H4 (cell line): ENCODE measurements around the gene CSRP1. TPM values are rescaled to one million over a fixed set of nuclear protein-coding genes. Genes with fewer than 3 reads are reported as not detected.

ENCODE experiments used
- DNase-seq: peaks from one replicate; pipeline ENCODE4 v3.0.0-alpha.2; 2015; ENCODE audit warnings: low spot score
- total RNA-seq: library from RNA; depleted of rRNA; stranded (reverse); fragments of >200 nt; shearing (Covaris generic); gene quantifications from 2 replicates; pipeline ENCODE4 v1.2.3, GENCODE V29; 2014; rRNA removed

Gene CSRP1
- total RNA-seq, 1 experiment from 2014 or later, result 402 TPM

GRCh38 chr1:201456499-201457309 lies 50.2 kb downstream of the CSRP1 start:
- peak; percentile 84 for DNase-seq

GRCh38 chr1:201455098-201455497 lies 51.8 kb downstream of the CSRP1 start:
- no peak for DNase-seq

- no peak for DNase-seq
Observed at GRCh38 chr1:201454608-201455007, 52.3 kb downstream of the CSRP1 start.

GRCh38 chr1:201452866-201453265 lies 54.1 kb downstream of the CSRP1 start:
- DNase-seq, result no peak

- DNase-seq, result peak; percentile 81
Observed at GRCh38 chr1:201450721-201451291, 56.1 kb downstream of the CSRP1 start.

GRCh38 chr1:201448990-201449389 lies 57.9 kb downstream of the CSRP1 start:
- DNase-seq, result no peak

GRCh38 chr1:201447903-201448871 lies 58.7 kb downstream of the CSRP1 start:
- DNase-seq, result peak; percentile 62

GRCh38 chr1:201445310-201445709 lies 61.6 kb downstream of the CSRP1 start:
- DNase-seq, result no peak

- no peak for DNase-seq
Observed at GRCh38 chr1:201444792-201445191, 62.1 kb downstream of the CSRP1 start.

GRCh38 chr1:201443747-201444146 lies 63.2 kb downstream of the CSRP1 start:
- no peak for DNase-seq

- DNase-seq, result no peak
Observed at GRCh38 chr1:201436969-201437368, 70.0 kb downstream of the CSRP1 start.

GRCh38 chr1:201436393-201436792 lies 70.5 kb downstream of the CSRP1 start:
- DNase-seq, result no peak

- DNase-seq, result no peak
Observed at GRCh38 chr1:201434266-201434665, 72.7 kb downstream of the CSRP1 start.

GRCh38 chr1:201433609-201434008 lies 73.3 kb downstream of the CSRP1 start:
- no peak for DNase-seq

Other genes starting within 250 kb of the CSRP1 start
- not detected in 2 replicates for gene PKP1, start 223.6 kb downstream of the CSRP1 start, total RNA-seq
- gene TNNT2, start 129.4 kb downstream of the CSRP1 start, total RNA-seq, result not detected in 2 replicates
- not detected in 2 replicates for gene LAD1, start 107.8 kb downstream of the CSRP1 start, total RNA-seq
- not detected in 2 replicates for gene TNNI1, start 85.4 kb downstream of the CSRP1 start, total RNA-seq
- 16.6 and 24.1 TPM in 2 replicates for gene PHLDA3, start 37.9 kb downstream of the CSRP1 start, total RNA-seq
- 13.1 and 16.1 TPM in 2 replicates for gene NAV1, start 32.0 kb upstream of the CSRP1 start, total RNA-seq